ENCODE data around the gene PDIK1L. TPM values are rescaled to one million over a fixed set of nuclear protein-coding genes. Genes with fewer than 3 reads are reported as not detected.

Gene PDIK1L
- total RNA-seq, 3 donors from 2014 or later = 9.2 to 17.3 (median 9.3) TPM

DNA sequence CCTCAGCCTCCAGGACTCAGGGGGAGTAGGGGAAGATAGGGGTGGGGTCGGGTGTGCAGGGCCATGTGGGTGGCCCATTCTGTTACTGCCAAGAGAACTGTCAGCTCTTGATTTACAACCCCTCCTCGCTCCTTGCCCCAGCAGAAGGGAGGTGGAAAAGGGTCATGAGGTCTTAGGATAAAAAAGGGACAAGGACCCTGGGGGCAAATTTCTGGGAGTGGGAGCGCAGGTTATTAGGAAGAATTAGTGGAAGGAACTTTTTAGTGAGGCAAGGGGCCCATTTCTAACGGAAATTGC, 48.1 kb downstream of the PDIK1L start:
- H3K27ac ChIP-seq = no peak overlapping the region
- H3K36me3 ChIP-seq = no peaks in the 10 kb centered on the region
- no peaks in the 10 kb centered on the region for H3K9me3 ChIP-seq
- TF ChIP-seq, protein P1, sequence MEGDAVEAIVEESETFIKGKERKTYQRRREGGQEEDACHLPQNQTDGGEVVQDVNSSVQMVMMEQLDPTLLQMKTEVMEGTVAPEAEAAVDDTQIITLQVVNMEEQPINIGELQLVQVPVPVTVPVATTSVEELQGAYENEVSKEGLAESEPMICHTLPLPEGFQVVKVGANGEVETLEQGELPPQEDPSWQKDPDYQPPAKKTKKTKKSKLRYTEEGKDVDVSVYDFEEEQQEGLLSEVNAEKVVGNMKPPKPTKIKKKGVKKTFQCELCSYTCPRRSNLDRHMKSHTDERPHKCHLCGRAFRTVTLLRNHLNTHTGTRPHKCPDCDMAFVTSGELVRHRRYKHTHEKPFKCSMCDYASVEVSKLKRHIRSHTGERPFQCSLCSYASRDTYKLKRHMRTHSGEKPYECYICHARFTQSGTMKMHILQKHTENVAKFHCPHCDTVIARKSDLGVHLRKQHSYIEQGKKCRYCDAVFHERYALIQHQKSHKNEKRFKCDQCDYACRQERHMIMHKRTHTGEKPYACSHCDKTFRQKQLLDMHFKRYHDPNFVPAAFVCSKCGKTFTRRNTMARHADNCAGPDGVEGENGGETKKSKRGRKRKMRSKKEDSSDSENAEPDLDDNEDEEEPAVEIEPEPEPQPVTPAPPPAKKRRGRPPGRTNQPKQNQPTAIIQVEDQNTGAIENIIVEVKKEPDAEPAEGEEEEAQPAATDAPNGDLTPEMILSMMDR (IDR thresholded peaks at IDR 0.05) = no peak
- TF ChIP-seq POLR2AphosphoS5 (IDR thresholded peaks at IDR 0.05) (no peak), POLR2A (IDR thresholded peaks at IDR 0.05) (no peak)
- no peaks in the 10 kb centered on the region for H3K4me1 ChIP-seq
- peaks cover 4 to 19% of the 10 kb centered on the region in 2 donors for H3K27me3 ChIP-seq
- peak overlapping the region; percentile 48 to 58 (median 53) for H3K4me3 ChIP-seq
- peak in 1 of 2 donors; percentile 20 for DNase-seq (ENCODE audit: low spot score in 2 of 2)
- intact Hi-C loops (cut with DNase I; ENCODE audit: low total_unique reads) = loop anchor here (10.0 kb wide), 2 partner anchors 55 to 75 kb away; partner anchors contain the start of gene CEP85

DNA sequence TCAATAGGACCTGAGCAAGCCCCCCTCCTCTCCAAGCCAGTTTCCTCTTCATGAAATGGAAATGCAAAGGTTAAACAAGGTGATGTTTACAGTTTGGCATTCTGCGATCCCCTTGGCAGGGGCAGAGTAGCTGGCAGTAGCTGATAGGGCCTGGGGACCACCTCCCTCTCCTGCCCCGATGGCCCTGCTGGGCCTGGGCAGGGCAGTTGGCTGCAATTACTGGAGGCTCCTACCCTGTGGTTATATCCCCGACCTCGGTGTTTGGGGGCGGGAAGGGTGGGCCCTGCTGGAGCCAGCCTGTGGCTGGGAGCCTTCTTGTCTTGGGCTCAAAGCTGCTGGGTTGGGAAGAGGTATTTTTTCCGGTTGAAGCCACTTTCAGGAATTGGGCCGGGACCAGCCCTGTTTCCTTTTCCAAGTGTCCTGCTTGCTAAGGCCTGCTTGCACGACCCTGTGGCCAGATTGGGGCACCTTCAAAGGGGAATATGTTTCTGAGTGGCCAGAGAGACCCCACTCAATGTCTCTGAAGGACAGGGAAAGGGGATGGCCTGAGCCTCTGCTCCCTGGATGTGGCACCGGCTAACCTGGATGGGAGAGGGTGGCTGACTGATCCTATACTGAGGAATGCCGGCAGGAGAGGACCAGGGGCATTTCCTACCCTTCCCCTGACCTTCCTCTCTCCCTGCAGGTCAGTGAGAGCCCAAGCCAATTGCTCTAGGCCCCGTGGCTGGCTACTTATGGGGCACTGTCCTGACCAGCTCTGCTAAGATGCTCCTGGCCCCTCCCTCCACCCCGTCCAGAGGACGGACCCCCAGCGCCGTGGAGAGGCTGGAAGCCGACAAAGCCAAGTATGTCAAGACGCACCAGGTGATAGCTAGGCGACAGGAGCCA, 49.1 kb downstream of the PDIK1L start:
- peaks cover 4 to 19% of the 10 kb centered on the region in 2 donors for H3K27me3 ChIP-seq
- no peak for TF ChIP-seq POLR2AphosphoS5 (IDR thresholded peaks at IDR 0.05)
- TF ChIP-seq POLR2A (IDR thresholded peaks at IDR 0.05) = no peak
- TF ChIP-seq, protein P1 (IDR thresholded peaks at IDR 0.05) = no peak
- H3K9me3 ChIP-seq = no peaks in the 10 kb centered on the region
- no peak overlapping the region for H3K27ac ChIP-seq
- intact Hi-C loops (cut with DNase I; ENCODE audit: low total_unique reads) = loop anchor here (10.0 kb wide), 1 partner anchor 74 kb away; the partner anchor contains the start of gene CEP85
- no peak for DNase-seq (ENCODE audit: low spot score in 2 of 2)
- peak overlapping the region; percentile 48 to 68 (median 58) for H3K4me3 ChIP-seq
- no peaks in the 10 kb centered on the region for H3K36me3 ChIP-seq
- H3K4me1 ChIP-seq = no peaks in the 10 kb centered on the region

- TF ChIP-seq, protein P1 (IDR thresholded peaks at IDR 0.05) = peak in 1 of 3 donors; percentile 19
- no peak for TF ChIP-seq POLR2AphosphoS5 (IDR thresholded peaks at IDR 0.05)
- H3K27ac ChIP-seq = peak overlapping the region in 1 of 2 donors; percentile 44
- no peak for DNase-seq (ENCODE audit: low spot score in 2 of 2)
- H3K4me3 ChIP-seq = peak overlapping the region; percentile 48 to 68 (median 58)
- peaks cover 4 to 17% of the 10 kb centered on the region in 2 donors for H3K27me3 ChIP-seq
- intact Hi-C loops (cut with DNase I; ENCODE audit: low total_unique reads) = loop anchor here (10.0 kb wide), 1 partner anchor 73 kb away; the partner anchor contains the start of gene CEP85
- H3K9me3 ChIP-seq = no peaks in the 10 kb centered on the region
- H3K36me3 ChIP-seq = no peaks in the 10 kb centered on the region
- no peaks in the 10 kb centered on the region for H3K4me1 ChIP-seq
These were observed 50.0 kb downstream of the PDIK1L start for GRCh38 chr1:26161415-26162219.

DNA sequence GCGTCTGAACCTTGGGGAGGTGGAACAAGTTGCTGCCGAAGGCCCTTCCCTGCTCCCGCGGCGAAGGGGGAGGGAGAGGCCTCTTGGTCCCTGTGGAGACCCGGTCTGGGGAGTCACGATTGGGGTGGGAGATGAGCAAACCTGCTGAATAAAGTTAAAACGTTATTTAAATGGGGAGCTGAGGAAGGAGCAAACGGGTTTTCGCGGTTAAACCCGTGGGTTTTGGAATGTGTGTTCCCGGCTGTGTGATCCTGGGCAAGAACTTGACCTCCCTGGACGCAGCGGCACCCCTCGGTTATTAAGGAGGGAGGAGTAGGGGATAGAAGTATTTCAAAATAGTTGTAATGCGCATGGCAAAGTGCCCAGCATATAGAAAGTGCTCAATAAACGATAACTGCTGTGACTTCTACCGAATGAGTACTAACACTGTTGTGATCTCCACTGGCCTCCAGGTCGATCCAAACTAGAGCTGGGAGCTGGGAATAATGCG, 50.6 kb downstream of the PDIK1L start:
- H3K27me3 ChIP-seq = peaks cover 4 to 10% of the 10 kb centered on the region in 2 donors
- no peak for DNase-seq (ENCODE audit: low spot score in 2 of 2)

More for the DNA sequence above, 50.6 kb downstream of the PDIK1L start:
- Histone ChIP-seq H3K9me3 (no peaks in the 10 kb centered on the region), H3K4me1 (no peaks in the 10 kb centered on the region), H3K4me3 (peak overlapping the region; percentile 48 to 68 (median 58)), H3K27ac (peak overlapping the region in 1 of 2 donors; percentile 44), H3K36me3 (no peaks in the 10 kb centered on the region)
- TF ChIP-seq, protein P1 (IDR thresholded peaks at IDR 0.05) = no peak
- TF ChIP-seq POLR2AphosphoS5 (IDR thresholded peaks at IDR 0.05) = no peak
- no peak for TF ChIP-seq POLR2A (IDR thresholded peaks at IDR 0.05)
- intact Hi-C loops (cut with DNase I; ENCODE audit: low total_unique reads) = loop anchor here (10.0 kb wide), 1 partner anchor 73 kb away; the partner anchor contains the start of gene CEP85

Measured in breast epithelium (tissue), 4 donors.